Fibroblast of villous mesenchyme (primary cell): Measurements from ENCODE around the gene MCF2L2. TPM values are rescaled to one million over a fixed set of nuclear protein-coding genes. Genes with fewer than 3 reads are reported as not detected.
"Not testable (repeated sequence)": the region's sequence is repeated elsewhere in the genome, so short reads cannot be mapped to it uniquely, and the experiment has no call there.

ENCODE experiments used
- DNase-seq: peaks from one replicate; pipeline ENCODE4 v3.0.0-alpha.2; 2010; ENCODE audit warnings: low read depth
- H3K4me3 ChIP-seq: 2 replicates; pipeline ENCODE4 v1.5.1; 2011; ENCODE audit warnings: low read depth, mild to moderate bottlenecking, low read length
- CTCF ChIP-seq: IDR thresholded peaks from 2 replicates; pipeline ENCODE4 v1.5.1; 2012; ENCODE audit warnings: low read depth, mild to moderate bottlenecking, low read length; ENCODE audit not compliant: insufficient read depth
- total RNA-seq: library from RNA; depleted of rRNA; stranded (reverse); fragments of >200 nt; gene quantifications from 2 replicates; pipeline ENCODE4 v1.2.3, GENCODE V29; 2012

Gene MCF2L2
- total RNA-seq, 1 donor, result 0.43 TPM

DNA sequence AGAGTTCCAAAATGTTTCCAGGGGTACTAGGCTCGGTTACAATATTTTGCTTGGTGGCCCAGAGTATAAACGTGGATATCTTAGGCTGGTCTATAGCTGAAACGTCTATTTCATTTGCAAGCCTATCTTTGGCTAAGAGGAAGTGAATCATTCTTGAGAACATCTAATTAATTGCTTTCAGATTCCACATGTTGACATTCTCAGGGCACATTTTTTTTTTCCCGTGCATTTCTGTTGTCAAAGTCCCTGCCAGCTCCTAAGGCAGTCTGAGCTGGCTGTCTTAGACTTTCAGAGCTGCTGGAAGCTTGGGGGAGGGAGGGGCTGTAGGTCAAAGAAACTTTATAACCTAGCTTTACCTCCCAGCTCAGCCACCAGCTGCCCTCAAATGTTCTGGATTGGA, 242.7 kb downstream of the MCF2L2 start:
- peak; percentile 3 for TF ChIP-seq CTCF
- peak; percentile 84 for DNase-seq
- no peak overlapping the region for H3K4me3 ChIP-seq

DNA sequence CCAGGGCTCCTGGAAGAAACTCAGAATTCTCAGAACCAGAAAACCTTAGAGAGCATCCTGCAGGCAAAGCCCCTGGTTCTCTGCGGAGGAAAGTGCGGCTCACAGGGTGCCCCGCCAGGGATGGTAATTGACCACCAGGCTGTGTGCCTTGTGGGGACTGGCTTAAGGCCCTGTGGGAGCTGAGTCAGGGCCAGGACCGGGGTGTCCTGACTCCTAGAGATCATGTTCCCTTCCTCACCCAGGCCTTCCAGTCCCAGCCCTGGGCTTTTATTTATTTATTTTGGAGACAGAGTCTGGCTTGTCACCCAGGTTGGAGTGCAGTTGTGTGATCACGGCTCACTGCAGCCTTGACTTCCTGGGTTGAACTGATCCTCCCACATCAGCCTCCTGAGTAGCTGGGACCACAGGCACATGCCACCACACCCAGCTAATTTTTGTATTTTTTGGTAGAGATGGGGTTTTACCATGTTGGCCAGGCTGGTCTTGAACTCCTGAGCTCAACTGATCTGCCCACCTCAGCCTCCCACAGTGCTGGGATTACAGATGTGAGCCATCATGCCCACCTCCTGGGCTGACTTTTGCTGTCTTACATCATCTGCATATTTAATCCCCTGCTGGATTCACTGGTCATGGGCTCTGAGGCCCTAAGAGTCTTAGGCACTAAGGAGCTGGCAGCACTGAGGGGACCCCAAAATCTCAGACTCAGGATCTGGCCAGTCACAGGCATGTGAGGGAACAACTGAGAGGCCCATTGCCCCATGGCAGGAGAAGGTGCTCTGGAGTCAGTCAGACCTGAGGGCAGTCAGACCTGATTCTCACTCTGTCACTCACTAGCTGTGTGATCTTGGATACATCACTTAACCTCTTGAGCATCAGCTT, 245.4 kb downstream of the MCF2L2 start:
- TF ChIP-seq CTCF, result no peak
- DNase-seq, result no peak
- no peak overlapping the region for H3K4me3 ChIP-seq

- no peak for DNase-seq
- no peak for TF ChIP-seq CTCF
- H3K4me3 ChIP-seq, result no peak overlapping the region
Measured at GRCh38 chr3:183182073-183182472, 246.3 kb downstream of the MCF2L2 start.

DNA sequence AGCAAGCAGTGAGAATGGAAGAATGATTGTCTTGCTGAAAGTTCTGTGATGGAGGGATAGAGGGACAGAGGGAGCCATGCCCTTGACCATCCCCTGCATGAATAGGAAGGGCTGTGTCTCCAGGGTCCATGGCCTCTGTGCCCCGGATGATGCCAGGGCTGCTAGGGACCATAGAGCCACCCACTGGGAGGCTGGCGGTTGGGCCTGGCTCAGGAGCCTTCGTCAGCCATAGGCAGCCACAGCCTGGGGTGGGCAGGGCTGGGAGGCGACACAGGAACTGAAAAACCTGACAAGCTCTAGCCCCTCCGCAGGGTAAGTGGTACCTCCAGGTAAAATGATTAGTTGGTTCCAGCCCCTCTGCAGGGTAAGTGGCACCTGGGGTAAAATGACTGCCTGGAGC, 246.8 kb downstream of the MCF2L2 start:
- no peak for TF ChIP-seq CTCF
- DNase-seq, result no peak

DNA sequence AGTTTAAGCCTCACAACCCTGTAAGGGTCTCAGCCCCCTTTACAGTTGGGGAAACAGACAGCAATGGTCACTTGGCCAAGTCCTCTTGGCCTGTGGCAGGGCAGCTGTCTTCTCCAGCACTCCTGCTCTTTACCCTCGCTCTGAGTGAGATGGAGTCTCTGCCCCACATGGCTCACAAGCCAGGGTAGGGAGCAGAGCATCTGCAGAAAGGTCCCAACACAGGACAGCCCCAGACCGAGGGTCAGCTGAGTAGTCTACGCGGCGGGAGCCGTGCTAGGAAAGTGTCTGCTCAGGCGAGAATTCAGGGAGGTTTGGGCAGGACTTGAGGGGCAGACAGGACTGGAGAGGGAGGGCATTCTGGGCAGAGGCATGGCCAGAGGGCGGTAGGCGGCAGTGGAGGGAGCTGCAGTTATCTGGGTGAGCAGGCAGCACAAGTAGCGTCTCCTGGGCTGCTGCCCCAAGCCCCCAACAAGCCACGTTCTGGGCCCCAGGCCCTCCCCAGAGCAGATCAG, 247.6 kb downstream of the MCF2L2 start:
- no peak overlapping the region for H3K4me3 ChIP-seq
- no peak for TF ChIP-seq CTCF
- no peak for DNase-seq

More for the DNA sequence above, 246.8 kb downstream of the MCF2L2 start:
- H3K4me3 ChIP-seq, result no peak overlapping the region

GRCh38 chr3:183180110-183180783, 248.2 kb downstream of the MCF2L2 start:
- peak; percentile 13 for DNase-seq
- no peak overlapping the region for H3K4me3 ChIP-seq

DNA sequence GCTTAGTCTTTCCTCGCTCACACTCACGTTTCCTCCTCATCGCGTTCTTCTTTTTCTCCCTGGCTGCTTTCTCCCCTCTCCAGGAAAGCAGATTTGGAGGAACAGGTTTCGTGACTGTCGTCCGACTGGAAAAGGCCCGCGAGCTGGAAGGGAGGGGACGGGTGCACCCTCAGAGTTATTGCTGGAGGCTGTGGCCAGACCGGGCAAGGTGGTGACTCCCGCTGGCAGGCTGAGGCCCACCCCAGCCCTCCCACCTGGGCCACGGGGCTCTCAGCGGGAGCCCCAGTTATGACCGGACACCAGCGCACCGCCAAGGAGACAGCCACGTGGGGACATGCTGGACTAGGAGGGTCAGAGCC, 248.9 kb downstream of the MCF2L2 start:
- H3K4me3 ChIP-seq, result peak overlapping the region; percentile 61
- DNase-seq, result not testable (repeated sequence)

More at GRCh38 chr3:183180110-183180783, 248.2 kb downstream of the MCF2L2 start:
- no peak for TF ChIP-seq CTCF
